HL-60/S4 treated with retinoic acid at 250 ng/mL for 4 days and 3 days (cell line): ENCODE results near the gene KANSL1L.

ENCODE experiments used
- in situ Hi-C: fragments of 300-500 bp; cut with MboI; formaldehyde crosslinking; loops from 2 replicates; pipeline ENCODE4 v1.7.0; 2022; ENCODE audit warnings: low sequenced_read_pairs

The KANSL1L gene

GRCh38 chr2:210002158-210003157 lies 168.8 kb downstream of the KANSL1L start, which contains the start of gene RPE:
Gene RPE, plus strand, starts transcription at chr2:210002638. Its CDS starts 24 bp downstream, at chr2:210002662.
- in situ Hi-C loops: no loop called here

- in situ Hi-C loops: no loop called here
These were observed 170.5 kb downstream of the KANSL1L start for GRCh38 chr2:210000464-210001324.

GRCh38 chr2:209998596-209998995 lies 172.6 kb downstream of the KANSL1L start:
- in situ Hi-C loops: no loop called here

GRCh38 chr2:209993968-209994367 lies 177.2 kb downstream of the KANSL1L start:
- in situ Hi-C loops: no loop called here

GRCh38 chr2:209990838-209991237 lies 180.4 kb downstream of the KANSL1L start:
- in situ Hi-C loops: no loop called here

- in situ Hi-C loops: no loop called here
These were observed 183.2 kb downstream of the KANSL1L start for GRCh38 chr2:209988010-209988409.

GRCh38 chr2:209986415-209986814 lies 184.8 kb downstream of the KANSL1L start:
- in situ Hi-C loops: no loop called here

- in situ Hi-C loops: no loop called here
These were observed 185.3 kb downstream of the KANSL1L start for GRCh38 chr2:209985874-209986273.

- in situ Hi-C loops: no loop called here
These were observed 186.9 kb downstream of the KANSL1L start for GRCh38 chr2:209984291-209984690.

GRCh38 chr2:209977386-209978239 lies 193.6 kb downstream of the KANSL1L start:
- in situ Hi-C loops: loop anchor here (10.0 kb wide), 1 partner anchor 217 kb away; no protein-coding TSS in a partner anchor

- in situ Hi-C loops: loop anchor here (10.0 kb wide), 1 partner anchor 218 kb away; no protein-coding TSS in a partner anchor
These were observed 194.4 kb downstream of the KANSL1L start for GRCh38 chr2:209976698-209977385.

- in situ Hi-C loops: loop anchor here (10.0 kb wide), 1 partner anchor 220 kb away; no protein-coding TSS in a partner anchor
These were observed 196.6 kb downstream of the KANSL1L start for GRCh38 chr2:209974576-209974975.

GRCh38 chr2:209973328-209973727 lies 197.9 kb downstream of the KANSL1L start:
- in situ Hi-C loops: loop anchor here (10.0 kb wide), 1 partner anchor 221 kb away; no protein-coding TSS in a partner anchor
